Dedifferentiated amniotic fluid mesenchymal stem cell (primary cell): ENCODE results near the gene DNAJC25.
"Not testable (repeated sequence)": the region's sequence is repeated elsewhere in the genome, so short reads cannot be mapped to it uniquely, and the experiment has no call there.

Experiments used
- DNase-seq: peaks from one replicate; pipeline ENCODE4 v3.0.0-alpha.2; 2016; ENCODE audit errors: extremely low spot score

Gene DNAJC25

DNA sequence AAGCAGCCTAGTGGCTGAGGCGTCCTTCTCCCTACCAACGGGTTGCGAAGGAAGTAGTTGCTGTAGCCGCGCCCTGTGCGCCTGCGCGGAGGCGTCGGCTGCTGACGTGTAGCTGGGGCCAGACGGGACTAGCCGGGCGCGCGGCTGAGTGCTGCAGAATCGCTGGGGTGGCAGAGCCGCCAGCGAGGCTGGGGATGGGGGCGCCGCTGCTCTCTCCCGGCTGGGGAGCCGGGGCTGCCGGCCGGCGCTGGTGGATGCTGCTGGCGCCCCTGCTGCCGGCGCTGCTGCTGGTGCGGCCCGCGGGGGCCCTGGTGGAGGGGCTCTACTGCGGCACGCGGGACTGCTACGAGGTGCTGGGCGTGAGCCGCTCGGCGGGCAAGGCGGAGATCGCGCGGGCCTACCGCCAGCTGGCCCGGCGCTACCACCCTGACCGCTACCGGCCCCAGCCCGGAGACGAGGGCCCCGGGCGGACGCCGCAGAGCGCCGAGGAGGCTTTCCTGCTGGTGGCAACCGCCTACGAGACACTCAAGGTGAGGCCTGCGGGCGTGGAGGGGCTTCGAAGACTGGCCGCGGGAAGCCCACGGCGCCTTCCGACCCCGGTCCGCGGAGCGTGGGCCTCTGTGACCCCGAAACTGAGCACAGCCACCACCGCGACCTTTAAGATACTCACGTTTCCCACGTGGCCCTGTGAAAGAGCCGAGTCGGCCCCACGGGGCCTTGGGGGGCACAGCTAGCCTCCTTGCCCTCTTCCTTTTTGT, at the start of gene DNAJC25:
DNAJC25 (plus strand) TSS at position 121 of the 758 bp plus-strand sequence; CDS start at position 195, 74 bp downstream.
- DNase-seq, result peak; percentile 97

DNA sequence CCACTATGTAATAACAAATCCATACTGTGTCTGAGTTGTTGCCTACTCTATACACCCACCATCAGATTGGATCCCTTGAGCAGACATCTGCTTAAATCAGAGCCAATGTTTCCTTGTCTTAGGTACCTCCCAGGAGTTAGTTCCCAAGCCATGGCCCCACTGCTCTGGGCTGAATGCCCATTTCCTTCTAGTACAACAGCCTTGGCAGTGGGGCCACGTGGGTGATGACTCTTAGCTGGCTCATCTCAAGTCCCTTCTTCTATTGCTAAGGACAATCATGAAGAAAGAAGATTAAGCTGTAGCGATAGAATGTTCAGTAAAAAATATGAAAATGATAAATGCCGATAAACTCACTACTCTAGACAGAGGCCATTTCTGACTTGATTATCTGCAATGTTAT, 48.2 kb upstream of the DNAJC25 start:
- no peak for DNase-seq

- DNase-seq, result no peak
Measured at GRCh38 chr9:111586378-111586777, 44.8 kb upstream of the DNAJC25 start.

DNA sequence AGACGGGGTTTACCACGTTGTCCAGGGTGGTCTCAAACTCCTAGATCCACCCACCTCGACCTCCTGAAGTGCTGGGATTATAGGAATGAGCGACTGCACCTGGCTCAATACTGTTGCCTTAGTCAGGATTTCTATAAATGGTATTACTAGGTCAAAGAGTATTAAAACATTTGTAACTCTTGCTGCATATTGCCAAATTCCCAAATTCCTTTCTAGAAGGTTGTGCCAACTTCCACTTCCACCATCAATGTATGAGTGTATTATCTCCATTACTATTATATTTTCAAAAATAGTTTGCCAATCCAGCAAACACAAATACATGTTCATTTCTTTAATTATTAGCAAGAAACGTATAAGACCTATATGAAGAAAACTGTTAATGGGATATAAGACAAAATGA, 42.3 kb upstream of the DNAJC25 start:
- DNase-seq, result no peak

- peak; percentile 27 for DNase-seq
Measured at GRCh38 chr9:111597852-111598732, 33.0 kb upstream of the DNAJC25 start.

DNA sequence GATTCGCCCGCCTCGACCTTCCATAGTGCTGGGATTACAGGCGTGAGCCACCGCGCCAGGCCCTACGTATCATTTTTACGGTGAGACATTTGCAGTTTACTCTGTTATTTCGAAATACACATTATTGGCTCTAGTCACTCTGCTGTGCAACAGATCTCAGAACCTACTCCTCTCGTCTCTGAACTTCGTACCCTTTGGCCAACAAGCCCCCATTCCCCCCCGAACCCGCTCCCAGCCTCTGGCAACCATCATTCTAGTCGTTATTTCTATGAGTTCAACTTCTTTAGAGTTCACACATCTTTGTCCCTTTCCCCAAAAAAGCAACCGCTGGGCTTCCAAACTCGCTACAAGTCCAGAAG, 32.4 kb upstream of the DNAJC25 start:
- DNase-seq, result no peak

DNA sequence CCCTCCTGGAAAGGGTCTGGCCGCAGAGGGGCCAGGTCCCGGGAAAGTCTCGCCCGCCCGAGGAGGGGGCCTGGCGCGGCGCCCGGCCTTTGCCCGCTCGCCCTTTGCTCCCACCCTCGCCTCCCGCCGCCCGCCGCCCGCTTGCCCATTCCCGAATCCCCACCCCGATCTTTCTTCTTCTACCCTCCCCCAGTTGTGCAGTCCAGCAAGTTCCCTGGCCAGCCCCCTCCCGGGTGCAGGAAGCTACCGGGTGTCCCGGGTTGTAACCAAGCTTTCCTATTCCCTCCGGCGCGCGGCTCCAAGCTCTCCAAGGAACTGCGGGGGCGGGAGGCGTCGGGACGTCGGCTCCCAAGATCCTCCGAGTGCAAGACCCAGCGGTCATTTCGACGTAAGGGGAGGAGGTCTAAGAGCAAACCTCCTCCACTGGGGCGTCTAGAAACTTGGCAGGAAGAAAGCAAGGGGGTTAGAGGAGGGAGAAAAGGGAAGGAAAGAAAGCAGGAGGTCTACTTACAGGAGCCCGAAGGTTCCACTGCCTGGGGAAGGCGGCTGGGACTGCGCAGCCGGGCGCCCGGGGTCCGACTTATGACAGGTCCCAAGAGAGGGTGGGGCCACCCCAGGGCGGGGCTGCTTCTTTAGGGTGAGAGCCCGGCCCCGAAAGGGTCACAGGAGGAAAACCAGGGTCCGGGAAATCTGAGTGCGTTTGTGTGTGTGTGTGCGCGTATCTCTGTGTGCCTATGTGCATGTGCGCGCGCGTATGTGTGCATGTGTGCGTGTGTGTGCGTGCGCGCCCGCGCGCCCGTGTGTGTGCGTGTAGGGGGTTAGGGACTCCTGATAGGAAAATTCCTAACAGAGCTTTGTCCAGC, 31.8 kb upstream of the DNAJC25 start, which contains the start of gene PTGR1:
PTGR1 (minus strand) TSS at position 556 of the 863 bp plus-strand sequence. CDS start 2,225 bp downstream, outside the sequence.
- DNase-seq, result peak; percentile 81

DNA sequence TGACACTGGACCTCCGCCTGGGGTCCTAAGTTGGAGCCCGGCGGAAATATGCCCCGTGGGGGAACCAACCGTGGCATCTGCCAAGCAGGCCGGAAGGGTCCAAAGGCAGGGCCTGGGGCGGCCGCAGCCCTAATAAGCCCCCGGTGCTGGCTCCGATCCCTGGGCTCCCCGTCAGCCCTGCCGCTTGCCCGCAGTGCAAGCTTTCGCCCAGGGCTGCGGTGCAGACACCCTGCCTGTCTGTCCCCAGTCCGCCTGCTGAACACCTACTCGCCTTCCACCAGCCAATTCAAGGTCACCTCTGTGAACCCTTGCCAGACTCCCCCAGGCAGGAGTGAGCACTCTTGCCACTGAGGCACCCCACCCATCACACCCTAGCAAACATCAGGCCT, 31.2 kb upstream of the DNAJC25 start:
- no peak for DNase-seq

GRCh38 chr9:111601237-111602018, 29.7 kb upstream of the DNAJC25 start:
- DNase-seq, result no peak

- DNase-seq, result no peak
Measured at GRCh38 chr9:111603041-111603440, 28.1 kb upstream of the DNAJC25 start.

- no peak for DNase-seq
Measured at GRCh38 chr9:111604054-111604615, 27.0 kb upstream of the DNAJC25 start.

GRCh38 chr9:111605041-111605559, 26.0 kb upstream of the DNAJC25 start:
- DNase-seq, result no peak

DNA sequence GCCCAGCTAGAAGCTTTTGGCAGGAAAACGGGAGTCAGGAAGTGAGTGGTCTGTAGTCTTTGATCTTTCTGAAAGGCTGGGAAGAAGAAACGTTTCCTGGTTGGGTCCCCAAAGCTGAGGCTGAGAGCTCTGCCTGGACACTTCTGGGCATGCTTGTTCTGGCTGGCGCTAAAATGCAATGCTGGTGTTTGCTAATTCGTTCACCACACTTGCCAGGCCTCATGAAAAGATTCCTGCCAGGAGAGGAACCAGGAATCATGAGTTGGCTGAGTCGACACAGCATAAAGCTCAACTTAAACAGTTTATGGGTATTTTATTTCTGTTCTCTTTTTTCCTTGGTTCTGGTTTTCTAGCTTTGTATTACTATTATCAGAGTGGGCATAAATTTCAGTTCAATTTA, 21.0 kb upstream of the DNAJC25 start:
- no peak for DNase-seq

DNA sequence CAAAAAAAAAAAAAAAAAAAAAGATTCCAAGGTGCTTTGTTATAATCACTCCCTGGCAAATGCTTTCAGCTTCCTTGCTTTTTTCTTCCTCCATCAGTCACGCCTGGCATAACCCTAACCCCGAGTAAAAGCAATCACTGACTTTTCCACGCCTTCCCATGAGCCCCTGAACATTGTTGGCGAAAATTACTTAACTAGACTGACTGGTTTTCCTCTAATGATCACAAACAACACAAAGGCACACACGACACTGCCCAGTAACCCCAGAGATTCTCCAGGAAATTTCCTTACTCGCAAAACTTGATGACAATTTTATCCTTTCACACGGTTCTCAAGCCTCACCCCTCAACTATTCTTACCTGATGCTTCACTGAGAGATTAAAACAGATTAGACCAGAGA, 20.3 kb upstream of the DNAJC25 start:
- no peak for DNase-seq

GRCh38 chr9:111613436-111614040, 17.6 kb upstream of the DNAJC25 start:
- DNase-seq, result no peak

- DNase-seq, result no peak
Measured at GRCh38 chr9:111615928-111616327, 15.2 kb upstream of the DNAJC25 start.

DNA sequence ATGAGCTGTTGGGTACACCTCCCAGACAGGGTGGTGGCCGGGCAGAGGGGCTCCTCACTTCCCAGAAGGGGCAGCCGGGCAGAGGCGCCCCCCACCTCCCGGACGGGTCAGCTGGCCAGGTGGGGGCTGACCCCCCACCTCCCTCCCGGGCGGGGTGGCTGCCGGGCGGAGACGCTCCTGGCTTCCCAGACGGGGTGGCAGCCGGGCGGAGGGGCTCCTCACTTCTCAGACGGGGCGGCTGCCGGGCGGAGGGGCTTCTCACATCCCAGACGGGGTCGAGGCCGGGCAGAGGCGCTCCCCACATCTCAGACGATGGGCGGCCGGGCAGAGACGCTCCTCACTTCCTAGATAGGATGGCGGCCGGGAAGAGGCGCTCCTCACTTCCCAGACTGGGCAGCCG, 13.8 kb upstream of the DNAJC25 start:
- not testable (repeated sequence) for DNase-seq

GRCh38 chr9:111621895-111622480, 9.1 kb upstream of the DNAJC25 start:
- DNase-seq, result peak; percentile 40

DNA sequence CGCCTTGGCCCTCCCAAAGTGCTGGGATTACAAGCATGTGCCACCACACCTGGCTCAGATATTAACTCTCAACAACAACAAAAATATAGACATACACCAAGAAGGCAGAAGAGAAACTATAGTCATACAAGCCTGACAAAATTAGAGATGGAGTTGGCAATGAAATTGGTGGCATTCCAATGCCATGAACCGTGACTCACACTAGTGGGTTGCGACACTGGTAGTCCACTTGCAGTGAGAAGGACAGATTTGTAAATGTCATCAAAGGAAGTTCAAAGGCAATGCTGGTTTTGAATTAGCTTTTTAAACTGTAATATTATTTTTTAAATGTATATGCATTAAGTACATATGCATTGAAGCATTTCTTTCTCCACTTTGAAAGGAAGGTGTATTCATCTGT, 8.5 kb upstream of the DNAJC25 start:
- DNase-seq, result no peak
